NCI-H2029 treated with DMSO at 0.1 percent for 48 hours (cell line): Measurements from ENCODE around the gene E2F4.

Source experiments
- DNase-seq: peaks from one replicate; lab custom pipeline; 2025; lab: John Stamatoyannopoulos, UW

The E2F4 gene

DNA sequence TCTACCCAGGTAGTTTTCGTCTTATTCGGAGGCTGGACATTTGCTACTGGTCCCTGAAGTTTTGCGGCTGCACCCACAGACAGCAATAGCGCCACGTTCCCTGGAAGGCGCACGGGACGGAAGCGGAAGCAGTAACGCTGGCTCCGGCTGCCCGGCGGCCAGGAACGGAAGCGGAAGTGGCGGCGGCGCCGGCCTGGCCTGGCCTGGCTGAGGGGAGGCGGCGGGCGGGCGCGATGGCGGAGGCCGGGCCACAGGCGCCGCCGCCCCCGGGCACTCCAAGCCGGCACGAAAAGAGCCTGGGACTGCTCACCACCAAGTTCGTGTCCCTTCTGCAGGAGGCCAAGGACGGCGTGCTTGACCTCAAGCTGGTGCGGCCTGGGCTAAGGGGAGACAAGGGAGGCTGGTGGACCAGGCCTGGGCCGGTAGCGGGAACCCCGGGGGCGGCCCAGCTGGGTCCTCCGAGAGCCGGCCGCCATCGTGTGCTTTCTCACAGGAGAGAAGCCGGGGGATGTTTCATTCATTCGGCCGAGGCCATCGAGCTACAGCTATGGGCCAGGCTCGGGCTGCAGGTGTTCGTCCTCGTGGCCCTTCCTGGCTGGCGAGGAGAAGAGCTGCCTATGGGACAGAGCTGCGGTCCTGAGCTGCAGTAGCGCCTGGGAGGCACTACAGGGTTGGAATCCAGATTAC is at the start of gene E2F4:
Gene E2F4, plus strand, starts transcription at position 161 of the 687 bp plus-strand sequence. Its CDS starts 73 bp downstream, at position 234.
- DNase-seq = peak; percentile 31

DNA sequence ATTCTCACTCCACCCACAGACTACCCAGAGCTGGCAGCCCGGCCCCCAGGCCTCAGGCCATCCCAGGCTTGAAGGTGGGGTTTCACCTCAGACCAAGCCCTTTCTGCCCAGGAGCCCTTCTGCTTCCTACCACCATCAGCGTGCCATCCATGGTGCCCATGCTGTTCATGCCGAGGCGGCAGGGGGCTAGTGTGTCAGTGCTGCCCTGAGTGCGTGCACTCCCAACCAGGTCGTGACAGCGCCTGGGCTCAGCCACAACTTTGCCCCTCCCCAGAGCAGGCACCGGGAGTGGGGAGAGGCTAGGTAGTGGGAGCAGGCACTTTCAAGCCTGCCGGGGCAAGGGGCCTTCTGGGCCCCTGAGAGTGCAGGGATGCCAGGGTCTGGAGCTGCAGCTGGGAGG is 49.6 kb upstream of the E2F4 start:
- DNase-seq = no peak

DNA sequence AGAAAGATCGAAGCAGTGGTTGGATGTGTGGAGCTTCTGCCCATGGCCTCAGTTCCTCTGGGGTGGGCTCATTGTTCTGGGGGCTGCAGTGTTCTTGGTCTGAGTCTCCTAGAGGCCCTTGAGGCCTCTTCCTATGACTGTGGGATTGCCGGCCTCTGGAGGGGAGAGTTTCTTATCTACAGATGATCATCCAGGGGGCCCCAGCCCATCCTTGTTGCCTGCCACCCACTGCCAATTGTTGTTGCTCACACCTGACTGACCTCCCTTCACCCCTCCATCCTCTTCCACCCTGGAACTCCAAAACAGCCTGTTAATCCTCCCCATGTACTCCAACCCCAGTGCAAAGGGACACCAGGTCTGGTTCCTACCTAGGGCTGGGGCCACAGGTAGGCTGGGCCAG is 47.0 kb upstream of the E2F4 start:
- no peak for DNase-seq

DNA sequence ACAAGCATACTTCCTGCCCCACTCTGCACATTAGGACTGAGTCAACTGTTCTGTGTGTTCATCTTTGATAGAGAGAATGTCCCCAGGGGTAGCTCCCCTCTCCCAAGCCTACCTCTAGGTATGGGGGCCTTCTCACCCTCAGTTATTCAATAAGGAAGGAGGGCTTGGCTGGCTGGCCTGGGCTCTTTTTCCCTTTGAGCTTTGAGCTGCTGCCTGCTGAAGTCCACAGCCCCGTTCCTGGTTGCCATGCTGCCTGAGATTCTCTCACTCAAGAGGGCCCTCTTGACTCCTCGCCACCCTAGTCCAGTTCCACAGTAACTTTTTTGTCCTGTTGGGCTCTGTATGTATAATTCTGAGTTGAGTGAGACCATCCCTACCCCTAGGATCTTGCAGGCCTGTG is 46.2 kb upstream of the E2F4 start:
- DNase-seq = no peak

DNA sequence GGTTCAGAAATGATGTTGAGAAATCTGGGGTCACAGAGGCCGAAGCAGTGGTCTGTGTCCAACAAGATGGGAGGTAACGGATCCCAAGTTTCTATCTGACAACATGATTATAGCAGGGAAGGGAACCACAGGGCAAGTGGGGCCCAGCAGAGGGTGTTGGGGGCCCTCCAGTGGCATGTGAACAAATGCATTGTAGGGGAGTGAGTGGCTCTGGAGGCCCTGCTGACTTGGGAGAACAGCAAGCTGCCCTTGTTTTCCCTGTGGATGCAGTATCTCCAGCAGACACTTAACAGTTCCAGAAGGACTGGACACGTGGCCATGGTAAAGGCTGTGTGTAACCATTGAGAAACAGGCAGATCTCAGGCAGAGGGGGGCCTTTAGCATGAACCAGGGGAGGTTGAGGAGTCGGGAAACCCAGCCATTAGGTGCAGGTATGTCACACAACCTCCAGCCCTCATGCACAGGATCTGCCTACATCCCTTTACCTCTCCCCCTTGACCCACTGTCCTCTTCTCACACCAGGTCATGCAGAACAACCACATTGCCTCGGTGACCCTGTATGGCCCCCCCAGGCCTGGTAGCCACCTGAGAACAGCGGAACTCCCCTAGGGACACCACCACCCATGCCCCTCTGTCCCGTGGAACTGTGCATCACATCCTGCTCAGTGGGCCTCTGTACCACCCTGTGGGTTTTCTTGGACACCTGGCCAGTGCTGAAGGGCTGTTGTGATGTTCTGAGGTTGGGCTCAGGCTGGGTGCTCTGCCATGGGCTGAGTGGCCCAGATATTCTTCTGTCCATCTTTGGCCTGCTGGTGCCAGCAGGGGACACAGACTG is 45.2 kb upstream of the E2F4 start:
- DNase-seq = no peak

DNA sequence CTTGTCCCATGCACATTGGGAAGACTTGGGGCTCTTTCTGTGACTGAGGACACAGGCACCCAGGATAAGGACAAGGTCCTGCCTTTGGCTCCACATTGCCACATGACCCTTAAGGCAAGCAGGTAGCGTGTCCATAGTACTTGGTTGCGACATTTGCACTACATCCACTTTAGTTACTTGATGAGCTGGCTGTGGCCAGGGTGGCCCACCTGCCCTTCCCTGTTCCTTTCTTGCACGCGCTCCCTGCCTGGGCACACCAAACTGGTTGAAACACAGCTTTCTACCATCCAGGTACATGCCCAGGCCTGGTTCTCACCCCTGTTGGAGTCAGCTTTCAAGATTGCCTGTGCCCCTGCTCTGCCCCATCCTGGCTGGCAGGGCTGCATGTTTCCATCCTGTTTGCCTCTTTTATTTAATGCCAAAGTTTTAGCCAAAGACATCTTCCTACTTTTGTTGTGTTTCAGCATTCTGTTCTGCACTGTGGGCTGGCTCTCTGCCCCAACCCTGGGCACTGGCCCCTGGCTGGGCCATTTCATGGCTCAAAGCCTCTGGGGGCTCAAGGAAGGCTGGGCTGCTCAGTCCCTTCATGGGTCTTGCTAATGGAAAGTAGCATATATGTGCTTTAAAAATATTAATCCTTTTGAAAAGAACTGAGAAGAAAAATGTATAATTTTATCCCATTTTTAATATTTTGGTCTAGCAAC is 44.4 kb upstream of the E2F4 start:
- DNase-seq = no peak

GRCh38 chr16:67148221-67148620 is 43.7 kb upstream of the E2F4 start:
- no peak for DNase-seq

DNA sequence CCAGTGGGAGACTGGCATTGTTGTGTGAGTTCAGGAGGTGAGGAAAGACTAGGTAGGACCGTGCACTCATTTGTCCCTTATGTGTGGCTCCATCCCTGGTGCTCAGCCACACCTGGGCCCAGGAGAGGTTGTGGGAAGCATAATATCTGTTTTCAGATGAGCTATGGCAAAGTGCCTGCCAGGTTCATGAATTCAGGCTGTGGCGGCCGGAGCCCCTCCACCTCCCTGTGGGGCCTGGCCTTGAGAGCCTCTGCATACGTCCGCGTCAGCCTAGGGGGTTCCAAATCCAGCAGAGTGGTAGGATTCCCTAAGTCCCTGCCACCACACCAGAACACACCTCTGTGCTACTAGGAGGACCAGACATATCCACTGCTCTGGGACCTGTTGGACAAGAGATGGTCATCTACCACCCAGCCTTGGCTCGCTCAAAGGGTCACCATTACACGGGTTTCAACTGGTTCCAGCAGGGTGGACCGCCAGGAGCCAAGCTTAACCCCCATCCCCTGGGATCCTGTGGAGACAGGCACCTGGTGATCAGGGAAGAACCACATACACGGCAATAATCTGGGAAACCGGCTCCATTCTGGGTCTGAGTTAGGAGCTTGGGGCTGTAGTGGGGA is 43.2 kb upstream of the E2F4 start:
- no peak for DNase-seq

DNA sequence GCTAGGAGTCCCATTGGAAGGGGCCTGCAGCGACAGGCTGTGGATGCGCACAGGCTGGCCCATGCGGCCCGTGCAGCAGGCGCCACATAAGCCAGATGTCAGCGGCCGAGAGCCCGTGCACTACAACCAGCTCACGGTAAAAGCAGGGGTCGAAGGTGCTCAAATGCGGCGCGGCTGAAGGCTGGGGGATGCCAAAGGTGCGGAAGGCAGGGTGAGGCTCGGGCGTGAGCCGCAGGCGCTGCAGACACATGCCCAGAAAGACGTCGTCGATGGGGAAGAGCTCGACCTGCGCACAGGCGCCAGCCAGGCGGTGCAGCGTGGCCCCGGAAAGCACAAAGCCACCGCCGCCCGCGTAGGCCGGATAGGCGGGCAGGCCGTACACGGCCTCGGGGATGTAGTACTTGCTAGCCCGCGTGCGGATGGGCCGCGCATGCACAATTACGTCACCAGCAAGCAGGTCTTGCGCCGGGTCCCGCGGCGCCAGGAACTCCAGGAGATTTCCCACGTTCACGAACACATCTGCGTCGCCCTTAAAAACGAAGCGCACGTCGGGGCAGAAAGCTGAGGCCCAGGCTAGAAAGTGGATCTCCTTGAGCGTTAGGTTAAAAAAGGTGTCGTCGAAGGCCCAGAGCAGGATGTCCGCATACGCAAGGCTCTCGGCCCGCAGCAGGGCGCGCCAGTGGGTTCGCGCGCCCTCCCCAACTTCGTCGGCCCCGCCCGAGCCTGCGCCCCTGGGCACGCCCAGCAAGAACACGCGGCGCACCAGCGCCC is 42.5 kb upstream of the E2F4 start:
- DNase-seq = no peak

- DNase-seq = no peak
Observed at GRCh38 chr16:67150047-67150832, 41.7 kb upstream of the E2F4 start.

DNA sequence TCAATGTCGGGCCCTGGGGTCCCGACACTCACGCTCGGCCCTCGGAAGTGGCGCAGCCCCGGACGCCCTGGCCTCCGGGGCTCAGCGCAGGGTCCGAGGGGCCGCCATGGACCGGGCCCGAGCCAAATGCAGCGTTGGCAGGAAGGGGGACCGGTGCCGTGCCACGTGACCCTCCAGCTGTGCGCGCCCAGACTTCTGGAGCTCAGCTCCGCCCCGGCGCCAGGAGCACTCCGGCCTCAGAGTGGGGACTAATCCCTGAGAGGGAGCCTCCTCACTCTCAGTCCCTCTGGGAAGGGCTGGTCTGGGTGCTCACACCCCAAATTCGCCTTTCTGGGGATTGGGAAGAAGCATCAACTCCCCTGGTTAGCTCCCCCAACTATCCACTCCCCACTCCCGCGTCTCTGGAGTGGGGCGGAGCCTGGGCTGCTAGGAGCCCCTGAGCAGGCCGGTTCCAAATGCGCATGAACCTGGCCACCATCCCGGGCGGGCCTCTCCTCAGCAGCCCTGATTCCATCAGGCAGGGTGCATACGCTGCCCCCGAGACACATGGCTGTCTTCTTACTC is 41.0 kb upstream of the E2F4 start, which contains the start of gene B3GNT9:
Gene B3GNT9, minus strand, starts transcription at position 166 of the 564 bp plus-strand sequence. CDS start 513 bp downstream, outside the sequence.
- DNase-seq = no peak

- no peak for DNase-seq
Observed at GRCh38 chr16:67151431-67152097, 40.4 kb upstream of the E2F4 start.

- no peak for DNase-seq
Observed at GRCh38 chr16:67154578-67155294, 37.2 kb upstream of the E2F4 start.

DNA sequence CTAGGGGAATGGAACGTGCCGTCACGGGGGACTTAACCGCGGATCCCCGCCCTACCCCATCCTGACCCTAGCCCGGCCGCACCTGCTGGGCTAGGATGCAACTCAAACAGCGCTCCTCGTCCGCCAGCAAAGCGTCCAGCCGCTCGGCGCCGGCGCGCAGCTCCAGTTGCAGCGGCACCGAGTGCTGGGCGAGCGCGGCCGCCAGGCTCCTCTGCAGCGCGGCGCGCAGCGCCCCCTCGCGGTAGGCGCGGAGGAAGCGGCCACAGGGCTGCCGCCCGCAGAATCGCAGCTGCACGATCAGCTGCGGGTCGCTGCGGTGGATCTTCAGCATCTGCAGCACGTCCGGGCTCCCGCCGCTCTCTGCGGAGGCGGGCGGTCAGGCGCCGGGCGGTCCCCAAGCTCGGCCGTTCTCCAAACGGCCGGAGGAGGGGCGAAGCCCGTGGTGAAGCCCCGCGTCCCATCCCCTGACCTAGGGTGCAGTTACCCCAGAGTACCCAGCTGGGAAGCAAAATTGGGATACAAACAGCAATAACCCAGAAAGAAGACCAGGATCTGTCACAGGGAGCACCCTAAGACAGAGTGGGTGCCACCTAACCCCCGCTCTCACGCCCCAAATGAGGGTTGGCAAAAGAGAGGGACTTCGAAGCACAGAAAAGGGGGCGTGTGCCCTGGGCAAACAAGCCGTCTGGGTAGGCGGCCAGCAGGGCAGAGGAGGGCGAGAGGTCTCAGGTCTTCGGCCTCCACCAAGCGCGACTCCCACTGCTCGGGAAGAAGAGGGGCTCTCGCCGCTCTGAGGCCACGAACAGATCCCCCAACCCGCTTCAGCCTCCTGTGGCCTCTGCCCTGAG is 36.4 kb upstream of the E2F4 start:
- DNase-seq = no peak

DNA sequence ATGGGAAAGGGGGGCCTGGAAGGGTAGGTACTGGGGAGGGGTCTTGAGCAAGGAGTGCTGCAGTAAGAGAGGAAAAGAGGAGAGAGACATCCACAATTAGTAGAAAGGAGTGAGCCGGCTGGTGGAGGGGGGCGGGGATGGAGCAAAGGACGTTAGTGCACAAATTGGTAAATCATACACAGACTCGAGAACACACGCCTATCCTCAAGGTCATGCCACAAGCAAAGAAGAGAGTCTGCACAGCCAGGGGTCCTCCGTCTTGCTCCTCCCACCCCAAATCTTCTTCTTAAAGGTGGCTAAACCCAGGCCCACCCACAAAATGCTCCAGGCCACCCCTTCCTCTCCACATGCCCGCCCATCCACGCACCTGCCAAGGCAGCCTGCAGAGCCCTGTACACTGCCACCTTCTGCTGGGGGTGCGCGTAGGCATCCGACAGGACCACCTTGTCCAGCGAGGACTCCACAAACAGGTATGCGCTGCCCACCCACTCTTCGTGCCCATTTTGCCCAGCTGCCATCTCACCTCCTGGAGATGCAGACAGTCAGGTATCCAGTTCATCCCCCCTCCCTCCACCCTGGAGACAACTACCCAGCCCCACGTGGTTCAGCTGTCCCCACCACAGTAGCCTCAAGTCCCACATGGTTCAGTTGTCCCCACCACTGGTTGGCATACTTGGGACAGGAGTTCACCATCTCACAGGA is 35.7 kb upstream of the E2F4 start:
- no peak for DNase-seq

- no peak for DNase-seq
Observed at GRCh38 chr16:67157106-67157748, 34.7 kb upstream of the E2F4 start.
